Measurements from ENCODE around the gene MAP3K5. TPM values are rescaled to one million over a fixed set of nuclear protein-coding genes. Genes with fewer than 3 reads are reported as not detected.
A peak's percentile ranks its signal among the peaks of the same experiment; 100 is the strongest.

Gene MAP3K5
- total RNA-seq, 2 donors from 2014 or later = 6.7 to 11.9 TPM

GRCh38 chr6:136547871-136548270 is 244.4 kb downstream of the MAP3K5 start:
- Histone ChIP-seq H3K4me3 (no peak overlapping the region), H3K9me3 (no peaks in the 10 kb centered on the region), H3K36me3 (no peaks in the 10 kb centered on the region), H3K27ac (no peak overlapping the region), H3K27me3 (no peaks in the 10 kb centered on the region), H3K4me1 (peaks cover 0 to 16% of the 10 kb centered on the region in 2 donors)
- TF ChIP-seq CTCF (IDR thresholded peaks at IDR 0.05) = no peak
- no peak for DNase-seq (ENCODE audit: low spot score)

GRCh38 chr6:136547336-136547735 is 244.9 kb downstream of the MAP3K5 start:
- no peak overlapping the region for H3K27ac ChIP-seq
- no peak overlapping the region for H3K4me3 ChIP-seq
- DNase-seq (ENCODE audit: low spot score) = no peak
- H3K4me1 ChIP-seq = peaks cover 0 to 16% of the 10 kb centered on the region in 2 donors
- H3K9me3 ChIP-seq = no peaks in the 10 kb centered on the region
- no peaks in the 10 kb centered on the region for H3K36me3 ChIP-seq
- no peaks in the 10 kb centered on the region for H3K27me3 ChIP-seq
- TF ChIP-seq CTCF (IDR thresholded peaks at IDR 0.05) = peak in 1 of 2 donors; percentile 54

GRCh38 chr6:136546331-136546730 is 245.9 kb downstream of the MAP3K5 start:
- Histone ChIP-seq H3K36me3 (no peaks in the 10 kb centered on the region), H3K9me3 (no peaks in the 10 kb centered on the region), H3K27me3 (no peaks in the 10 kb centered on the region), H3K4me1 (peaks cover 0 to 16% of the 10 kb centered on the region in 2 donors), H3K4me3 (no peak overlapping the region), H3K27ac (no peak overlapping the region)
- DNase-seq (ENCODE audit: low spot score) = no peak
- no peak for TF ChIP-seq CTCF (IDR thresholded peaks at IDR 0.05)

- no peak overlapping the region for H3K27ac ChIP-seq
- H3K4me3 ChIP-seq = no peak overlapping the region
- H3K4me1 ChIP-seq = peaks cover 0 to 4% of the 10 kb centered on the region in 2 donors
Measured at GRCh38 chr6:136544326-136544725, 248.0 kb downstream of the MAP3K5 start.

GRCh38 chr6:136541395-136541794 is 250.9 kb downstream of the MAP3K5 start:
- DNase-seq (ENCODE audit: low spot score) = no peak
- no peak overlapping the region for H3K4me3 ChIP-seq
- no peaks in the 10 kb centered on the region for H3K36me3 ChIP-seq
- H3K27ac ChIP-seq = no peak overlapping the region
- H3K27me3 ChIP-seq = no peaks in the 10 kb centered on the region
- H3K4me1 ChIP-seq = no peaks in the 10 kb centered on the region
- TF ChIP-seq CTCF (IDR thresholded peaks at IDR 0.05) = no peak
- H3K9me3 ChIP-seq = no peaks in the 10 kb centered on the region

More at GRCh38 chr6:136544326-136544725, 248.0 kb downstream of the MAP3K5 start:
- Histone ChIP-seq H3K9me3 (no peaks in the 10 kb centered on the region), H3K27me3 (no peaks in the 10 kb centered on the region), H3K36me3 (no peaks in the 10 kb centered on the region)
- TF ChIP-seq CTCF (IDR thresholded peaks at IDR 0.05) = no peak
- DNase-seq (ENCODE audit: low spot score) = no peak

GRCh38 chr6:136539967-136540652 is 252.2 kb downstream of the MAP3K5 start:
- Histone ChIP-seq H3K27me3 (no peaks in the 10 kb centered on the region), H3K4me1 (no peaks in the 10 kb centered on the region), H3K36me3 (no peaks in the 10 kb centered on the region), H3K9me3 (no peaks in the 10 kb centered on the region), H3K27ac (no peak overlapping the region), H3K4me3 (no peak overlapping the region)
- no peak for TF ChIP-seq CTCF (IDR thresholded peaks at IDR 0.05)
- DNase-seq (ENCODE audit: low spot score) = no peak
